Stimulated activated CD4-positive, alpha-beta T cell treated with anti-CD3 and anti-CD28 coated beads, Interleukin-2, amount 100 ng/mL, for 4 hours (primary cell): ENCODE data around the gene FOCAD.
A peak's percentile ranks its signal among the peaks of the same experiment; 100 is the strongest.
"Not testable (repeated sequence)": the region's sequence is repeated elsewhere in the genome, so short reads cannot be mapped to it uniquely, and the experiment has no call there.

Experiments
- DNase-seq: peaks from one replicate; pipeline ENCODE4 v3.0.0-alpha.2; 2020; ENCODE audit warnings: low read depth

FOCAD gene

GRCh38 chr9:20684035-20684874 lies at the start of gene FOCAD:
Gene FOCAD (plus strand): TSS chr9:20684259. CDS start chr9:20715354, 31,095 bp downstream.
- DNase-seq, result peak; percentile 94

GRCh38 chr9:20634895-20635294 lies 49.2 kb upstream of the FOCAD start:
- DNase-seq, result no peak

GRCh38 chr9:20636888-20637440 lies 47.1 kb upstream of the FOCAD start:
- DNase-seq, result no peak

GRCh38 chr9:20640331-20641187 lies 43.5 kb upstream of the FOCAD start:
- peak; percentile 74 for DNase-seq

- no peak for DNase-seq
Observed at GRCh38 chr9:20642045-20642444, 42.0 kb upstream of the FOCAD start.

GRCh38 chr9:20643660-20644059 lies 40.4 kb upstream of the FOCAD start:
- DNase-seq, result no peak

GRCh38 chr9:20646656-20647055 lies 37.4 kb upstream of the FOCAD start:
- no peak for DNase-seq

GRCh38 chr9:20649381-20649780 lies 34.7 kb upstream of the FOCAD start:
- no peak for DNase-seq

GRCh38 chr9:20650313-20650712 lies 33.7 kb upstream of the FOCAD start:
- no peak for DNase-seq

GRCh38 chr9:20650750-20651299 lies 33.2 kb upstream of the FOCAD start:
- no peak for DNase-seq

GRCh38 chr9:20651939-20652338 lies 32.1 kb upstream of the FOCAD start:
- DNase-seq, result no peak

- DNase-seq, result peak; percentile 18
Observed at GRCh38 chr9:20658246-20658667, 25.8 kb upstream of the FOCAD start.

- DNase-seq, result no peak
Observed at GRCh38 chr9:20658677-20659473, 25.2 kb upstream of the FOCAD start.

- DNase-seq, result no peak
Observed at GRCh38 chr9:20659474-20659967, 24.5 kb upstream of the FOCAD start.

GRCh38 chr9:20662156-20662555 lies 21.9 kb upstream of the FOCAD start:
- no peak for DNase-seq

- DNase-seq, result no peak
Observed at GRCh38 chr9:20663133-20663532, 20.9 kb upstream of the FOCAD start.

GRCh38 chr9:20664501-20664900 lies 19.6 kb upstream of the FOCAD start:
- DNase-seq, result no peak

- no peak for DNase-seq
Observed at GRCh38 chr9:20670395-20670794, 13.7 kb upstream of the FOCAD start.

- DNase-seq, result no peak
Observed at GRCh38 chr9:20671635-20672034, 12.4 kb upstream of the FOCAD start.

- not testable (repeated sequence) for DNase-seq
Observed at GRCh38 chr9:20673537-20673936, 10.5 kb upstream of the FOCAD start.

- no peak for DNase-seq
Observed at GRCh38 chr9:20681467-20681866, 2.6 kb upstream of the FOCAD start.
